ENCODE data around the gene EHBP1. TPM values are rescaled to one million over a fixed set of nuclear protein-coding genes. Genes with fewer than 3 reads are reported as not detected.

Gene EHBP1
- total and polyA plus RNA-seq, 8 donors, result 10.2 to 142 (median 37.9) TPM

DNA sequence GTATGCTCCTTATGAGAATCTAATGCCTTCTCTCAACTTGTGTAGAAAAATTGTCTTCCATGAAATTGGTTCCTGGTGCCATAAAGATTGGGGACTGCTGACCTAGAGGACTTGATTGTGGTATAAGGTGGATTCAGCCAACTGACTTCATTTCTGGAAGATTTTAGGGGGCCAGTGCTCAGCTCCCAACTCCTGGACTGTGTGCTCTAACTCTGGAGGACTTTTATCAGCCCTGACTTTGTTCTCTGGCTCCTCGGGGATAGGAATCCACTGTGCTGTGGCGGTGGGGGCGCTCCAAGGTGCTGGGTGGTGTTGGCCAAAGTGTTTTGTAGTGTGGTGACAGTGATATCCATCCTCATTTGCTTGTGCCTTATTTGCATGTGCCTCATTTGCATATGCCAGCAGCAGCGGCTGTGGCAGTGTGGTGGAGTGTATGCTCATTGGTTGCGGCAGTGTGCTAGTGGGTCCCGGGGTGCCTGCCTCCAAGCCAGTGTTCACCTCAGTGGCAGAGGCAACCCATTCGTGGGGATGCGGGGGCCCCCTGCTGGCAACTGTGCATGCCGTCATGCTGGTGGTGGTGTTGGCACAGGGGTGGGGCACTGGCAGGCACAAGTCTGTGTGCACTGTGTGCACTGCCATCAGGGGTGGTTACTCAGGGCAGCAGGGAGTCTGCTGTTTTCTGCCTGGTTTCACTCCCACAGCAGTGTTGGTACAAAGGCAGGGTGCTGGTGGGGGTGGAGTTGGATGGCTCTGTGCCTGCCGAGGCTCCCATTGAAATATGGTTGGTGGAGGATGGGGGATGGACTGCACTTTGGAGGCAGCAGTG, 19.6 kb downstream of the EHBP1 start:
- no peak overlapping the region for H3K4me3 ChIP-seq
- no peak for TF ChIP-seq EP300 (IDR thresholded peaks at IDR 0.05)
- TF ChIP-seq, protein P1, sequence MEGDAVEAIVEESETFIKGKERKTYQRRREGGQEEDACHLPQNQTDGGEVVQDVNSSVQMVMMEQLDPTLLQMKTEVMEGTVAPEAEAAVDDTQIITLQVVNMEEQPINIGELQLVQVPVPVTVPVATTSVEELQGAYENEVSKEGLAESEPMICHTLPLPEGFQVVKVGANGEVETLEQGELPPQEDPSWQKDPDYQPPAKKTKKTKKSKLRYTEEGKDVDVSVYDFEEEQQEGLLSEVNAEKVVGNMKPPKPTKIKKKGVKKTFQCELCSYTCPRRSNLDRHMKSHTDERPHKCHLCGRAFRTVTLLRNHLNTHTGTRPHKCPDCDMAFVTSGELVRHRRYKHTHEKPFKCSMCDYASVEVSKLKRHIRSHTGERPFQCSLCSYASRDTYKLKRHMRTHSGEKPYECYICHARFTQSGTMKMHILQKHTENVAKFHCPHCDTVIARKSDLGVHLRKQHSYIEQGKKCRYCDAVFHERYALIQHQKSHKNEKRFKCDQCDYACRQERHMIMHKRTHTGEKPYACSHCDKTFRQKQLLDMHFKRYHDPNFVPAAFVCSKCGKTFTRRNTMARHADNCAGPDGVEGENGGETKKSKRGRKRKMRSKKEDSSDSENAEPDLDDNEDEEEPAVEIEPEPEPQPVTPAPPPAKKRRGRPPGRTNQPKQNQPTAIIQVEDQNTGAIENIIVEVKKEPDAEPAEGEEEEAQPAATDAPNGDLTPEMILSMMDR (IDR thresholded peaks at IDR 0.05), result peak in 3 of 7 experiments; percentile 7 to 12 (median 11)
- H3K4me1 ChIP-seq, result peaks cover 5 to 54% (median 17%) of the 10 kb centered on the region in 4 donors
- intact Hi-C loops (cut with DNase I; ENCODE audit: low total_unique reads), result no loop called here
- DNase-seq, result peak; percentile 18 to 40
- H3K27me3 ChIP-seq, result no peaks in the 10 kb centered on the region
- H3K27ac ChIP-seq, result no peak overlapping the region
- 81 to 96% (median 89%) methylated on average over 7 to 10 of the region's 10 CpGs for WGBS, 5 donors
- H3K36me3 ChIP-seq, result no peaks in the 10 kb centered on the region
- peaks cover 0 to 6% (median 0%) of the 10 kb centered on the region in 4 donors for H3K9me3 ChIP-seq

DNA sequence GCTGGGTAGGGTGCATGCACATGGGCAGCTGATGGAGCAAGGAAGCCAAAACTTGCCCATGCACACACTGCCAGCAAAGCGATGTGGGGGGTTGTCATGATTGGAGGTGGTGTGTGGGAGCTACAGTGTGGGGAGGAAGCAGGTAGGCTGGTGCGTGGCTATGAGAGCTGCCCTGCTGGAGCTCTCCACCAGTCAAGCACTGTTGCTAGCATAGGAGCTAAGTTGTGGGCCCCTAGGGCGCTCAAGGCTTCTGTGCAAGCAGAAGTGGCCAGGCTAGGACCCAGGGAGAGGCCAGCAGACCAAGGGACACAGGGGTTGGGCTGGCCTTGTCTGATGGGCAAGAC, 20.2 kb downstream of the EHBP1 start:
- Histone ChIP-seq H3K36me3 (no peaks in the 10 kb centered on the region), H3K9me3 (peaks cover 0 to 6% (median 0%) of the 10 kb centered on the region in 4 donors), H3K27me3 (no peaks in the 10 kb centered on the region), H3K27ac (no peak overlapping the region), H3K4me1 (peaks cover 5 to 50% (median 17%) of the 10 kb centered on the region in 4 donors), H3K4me3 (no peak overlapping the region)
- TF ChIP-seq POLR2AphosphoS5 (IDR thresholded peaks at IDR 0.05) (no peak), EP300 (IDR thresholded peaks at IDR 0.05) (no peak), POLR2A (IDR thresholded peaks at IDR 0.05) (no peak)
- TF ChIP-seq, protein P1 (IDR thresholded peaks at IDR 0.05), result no peak
- intact Hi-C loops (cut with DNase I; ENCODE audit: low total_unique reads), result no loop called here
- DNase-seq, result no peak
- 94 to 100% (median 97%) methylated on average over 3 of the region's 3 CpGs for WGBS, 5 donors

DNA sequence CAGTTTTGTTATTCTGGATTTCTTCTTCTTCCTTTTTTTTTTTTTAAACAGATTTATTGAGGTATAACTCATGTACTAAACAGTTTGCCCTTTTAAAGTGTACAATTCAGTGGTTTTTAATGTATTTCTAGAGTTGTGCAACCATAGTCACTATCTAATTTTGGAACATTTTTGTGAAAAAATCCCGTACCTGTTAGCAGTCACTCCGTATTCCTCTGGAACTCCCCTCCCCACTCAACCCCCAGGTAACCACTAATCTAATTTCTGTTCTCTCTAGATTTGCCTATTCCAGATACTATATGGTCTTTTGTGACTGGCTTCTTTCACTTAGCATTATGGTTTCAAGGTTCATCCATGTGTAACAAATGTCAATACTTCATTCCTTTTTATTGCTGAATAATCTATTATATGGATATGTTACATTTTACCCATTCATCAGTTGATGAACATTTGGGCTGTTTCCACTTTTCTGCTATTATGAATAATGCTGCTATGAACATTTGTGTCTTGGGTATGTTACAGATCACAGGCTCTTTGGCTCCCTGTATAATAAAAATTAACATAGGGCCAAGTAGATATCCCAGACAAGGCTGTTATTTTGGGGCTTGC, 21.9 kb downstream of the EHBP1 start:
- WGBS, 5 donors, result 88 to 96% (median 90%) methylated on average over 2 of the region's 2 CpGs
- H3K4me3 ChIP-seq, result no peak overlapping the region
- H3K36me3 ChIP-seq, result no peaks in the 10 kb centered on the region
- TF ChIP-seq POLR2AphosphoS5 (IDR thresholded peaks at IDR 0.05) (no peak), EP300 (IDR thresholded peaks at IDR 0.05) (no peak), POLR2A (IDR thresholded peaks at IDR 0.05) (no peak)
- TF ChIP-seq, protein P1 (IDR thresholded peaks at IDR 0.05), result no peak
- no peak for DNase-seq
- no peak overlapping the region for H3K27ac ChIP-seq
- intact Hi-C loops (cut with DNase I; ENCODE audit: low total_unique reads), result no loop called here
- H3K9me3 ChIP-seq, result peaks cover 0 to 21% (median 7%) of the 10 kb centered on the region in 4 donors
- no peaks in the 10 kb centered on the region for H3K27me3 ChIP-seq
- peaks cover 5 to 40% (median 17%) of the 10 kb centered on the region in 4 donors for H3K4me1 ChIP-seq

DNA sequence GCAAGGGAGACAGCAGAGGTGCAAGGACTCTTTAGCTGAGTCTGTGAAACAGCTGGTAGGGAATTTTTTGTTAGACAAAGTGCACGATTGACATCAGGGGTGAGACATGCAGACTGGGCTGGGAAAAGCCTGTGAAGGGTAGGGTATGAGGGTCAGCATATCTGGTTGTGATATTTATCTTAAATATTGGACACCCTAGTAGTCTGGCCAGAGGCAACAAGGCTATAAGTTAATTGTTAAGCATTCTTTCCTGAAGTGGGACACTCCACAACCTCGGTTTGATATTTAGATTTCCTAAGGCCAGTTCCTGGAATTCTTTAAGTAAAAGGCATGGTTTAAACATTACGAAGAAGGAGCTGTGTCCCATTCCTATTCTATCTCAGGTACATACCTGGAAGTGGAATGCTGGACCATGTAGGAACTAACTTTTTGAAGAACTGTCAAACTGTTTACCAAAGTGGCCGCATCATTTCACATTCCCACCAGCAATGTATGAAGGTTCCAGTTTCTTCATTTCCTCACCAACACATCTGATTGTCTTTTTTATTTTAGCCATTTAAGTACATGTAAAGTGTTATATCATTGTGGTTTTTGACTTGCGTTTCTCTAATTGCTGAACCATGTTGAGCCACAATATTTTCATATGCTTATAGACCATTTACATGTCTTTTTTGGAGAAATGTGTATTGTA, 22.5 kb downstream of the EHBP1 start:
- no peak for DNase-seq
- no peak overlapping the region for H3K4me3 ChIP-seq
- 68 to 75% (median 70%) methylated on average over 5 of the region's 5 CpGs for WGBS, 5 donors
- H3K9me3 ChIP-seq, result peaks cover 0 to 19% (median 7%) of the 10 kb centered on the region in 4 donors
- H3K36me3 ChIP-seq, result no peaks in the 10 kb centered on the region
- no peak overlapping the region for H3K27ac ChIP-seq
- H3K4me1 ChIP-seq, result peaks cover 5 to 40% (median 17%) of the 10 kb centered on the region in 4 donors
- intact Hi-C loops (cut with DNase I; ENCODE audit: low total_unique reads), result no loop called here
- H3K27me3 ChIP-seq, result no peaks in the 10 kb centered on the region
- no peak for TF ChIP-seq POLR2AphosphoS5 (IDR thresholded peaks at IDR 0.05)
- TF ChIP-seq POLR2A (IDR thresholded peaks at IDR 0.05), result no peak
- TF ChIP-seq, protein P1 (IDR thresholded peaks at IDR 0.05), result no peak
- TF ChIP-seq EP300 (IDR thresholded peaks at IDR 0.05), result no peak

All from stomach (tissue), 9 donors.